A673 (cell line): ENCODE results near the gene CCSER1. TPM values are rescaled to one million over a fixed set of nuclear protein-coding genes. Genes with fewer than 3 reads are reported as not detected.

Experiments used
- BruUV-seq: library from RNA; stranded (reverse); fragments of 400-500 nt; replicated peaks from 2 replicates; lab custom pipeline; 2021; lab: Mats Ljungman, UMichigan
- CTCF ChIA-PET: fragments of 300-600 bp; sonication (Branson Sonifier 250); formaldehyde crosslinking; loops from one replicate; lab custom pipeline; 2022; ENCODE audit warnings: antibody characterized with exemption; lab: Charles Lee
- POLR2A ChIA-PET: fragments of 300-600 bp; sonication (Branson Sonifier 250); formaldehyde crosslinking; loops from one replicate; lab custom pipeline; 2022; ENCODE audit warnings: antibody characterized with exemption; ENCODE audit not compliant: low non-redundant PET; lab: Charles Lee
- DNase-seq: peaks from one replicate; pipeline ENCODE4 v3.0.0-alpha.2; 2015; ENCODE audit warnings: low spot score
- H3K27ac ChIP-seq: fragments of 200-600 bp; sonication (generic); 2 replicates; pipeline ENCODE4 v1.5.1; 2016; ENCODE audit warnings: mixed run types, low read depth, mild to moderate bottlenecking, mixed read lengths, antibody characterized with exemption, low read length; ENCODE audit not compliant: poor library complexity, severe bottlenecking
- H3K27me3 ChIP-seq: fragments of 200-600 bp; sonication (generic); replicated peaks from 2 replicates; pipeline ENCODE4 v1.6.1; 2017; ENCODE audit warnings: mixed run types, low read depth, mild to moderate bottlenecking, mixed read lengths, antibody characterized with exemption, low read length; ENCODE audit not compliant: insufficient read depth, poor library complexity
- H3K36me3 ChIP-seq: fragments of 200-600 bp; sonication (generic); 2 replicates; pipeline ENCODE4 v1.6.1; 2016; ENCODE audit warnings: mixed run types, mild to moderate bottlenecking, mixed read lengths, antibody characterized with exemption, low read length; ENCODE audit not compliant: insufficient read depth, poor library complexity, severe bottlenecking
- H3K4me1 ChIP-seq: fragments of 200-600 bp; sonication (generic); 2 replicates; pipeline ENCODE4 v1.6.1; 2017; ENCODE audit warnings: mixed run types, mild to moderate bottlenecking, mixed read lengths, antibody characterized with exemption, low read length; ENCODE audit not compliant: insufficient read depth, poor library complexity, severe bottlenecking
- H3K4me3 ChIP-seq: fragments of 200-600 bp; sonication (generic); 2 replicates; pipeline ENCODE4 v1.5.1; 2016; ENCODE audit warnings: low read depth, mixed run types, mild to moderate bottlenecking, mixed read lengths, low read length; ENCODE audit not compliant: poor library complexity, severe bottlenecking
- H3K9me3 ChIP-seq: fragments of 200-600 bp; sonication (generic); 2 replicates; pipeline ENCODE4 v1.6.1; 2016; ENCODE audit warnings: mixed run types, low read depth, mild to moderate bottlenecking, mixed read lengths, antibody characterized with exemption, low read length; ENCODE audit not compliant: poor library complexity, severe bottlenecking
- EZH2 ChIP-seq: fragments of 200-600 bp; sonication (generic); IDR thresholded peaks from 2 replicates; pipeline ENCODE4 v1.6.1; 2017; ENCODE audit warnings: borderline replicate concordance, low read depth, mild to moderate bottlenecking, mixed read lengths, antibody characterized with exemption, low read length; ENCODE audit not compliant: poor library complexity, severe bottlenecking
- intact Hi-C: fragments of 100-400 bp; cut with micrococcal nuclease; formaldehyde crosslinking; loops from one replicate; pipeline ENCODE4 v1.10.0; 2022; ENCODE audit not compliant: unreplicated experiment
- total RNA-seq: library from RNA; stranded (reverse); gene quantifications from 2 replicates; pipeline ENCODE4 v1.2.3, GENCODE V29; 2021
- TF ChIP-seq, protein P1 (sequence below): fragments of 300-800, 200-600 bp; sonication (generic); conservative IDR thresholded peaks from 2 replicates; pipeline ENCODE4 v1.5.1; 2017; ENCODE audit warnings: low read depth, mild to moderate bottlenecking, antibody characterized with exemption, low read length, moderate library complexity, mixed read lengths

The CCSER1 gene
- total RNA-seq, 1 experiment from 2014 or later, result not detected

DNA sequence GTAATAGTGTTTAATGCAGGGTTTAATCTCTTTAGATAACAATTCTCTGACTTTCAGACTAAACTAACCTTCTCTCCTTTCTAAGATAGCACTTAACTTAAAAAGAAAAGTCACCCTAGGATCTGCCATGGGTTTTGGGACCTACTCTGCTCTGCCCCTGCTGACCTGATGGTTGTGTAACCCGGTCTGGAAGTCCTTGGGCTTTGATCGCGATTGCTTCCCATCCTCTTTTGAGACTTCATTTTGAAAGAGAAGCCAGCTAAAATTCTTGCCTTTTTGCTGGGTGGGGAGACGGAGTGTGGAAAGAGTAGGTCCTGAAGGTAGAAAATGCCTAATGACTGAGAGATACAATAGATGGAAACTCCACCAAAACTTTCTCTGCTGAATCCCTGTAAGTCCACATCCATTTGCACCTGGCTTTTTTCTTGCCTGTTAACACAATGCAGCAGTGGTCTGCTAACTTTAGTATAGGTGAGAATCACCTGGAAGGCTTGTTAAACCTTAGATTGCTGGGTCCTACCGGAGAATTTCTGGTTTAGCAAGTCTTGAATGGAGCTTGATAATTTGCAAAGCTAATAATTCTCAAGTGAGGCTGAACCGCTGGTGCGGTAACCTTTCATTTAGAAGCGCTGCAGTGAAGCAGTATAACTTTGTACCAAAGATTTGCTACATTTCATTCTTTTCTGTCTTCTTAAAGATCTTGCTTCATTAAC, 45.6 kb upstream of the CCSER1 start:
- intact Hi-C loops, result no loop called here
- CTCF ChIA-PET, result no interaction called here
- Histone ChIP-seq H3K36me3 (no peaks in the 10 kb centered on the region), H3K27ac (no peak overlapping the region), H3K27me3 (no peaks in the 10 kb centered on the region), H3K4me3 (no peak overlapping the region), H3K4me1 (no peaks in the 10 kb centered on the region), H3K9me3 (no peaks in the 10 kb centered on the region)
- POLR2A ChIA-PET, result no interaction called here
- TF ChIP-seq EZH2, result no peak
- TF ChIP-seq, protein P1, sequence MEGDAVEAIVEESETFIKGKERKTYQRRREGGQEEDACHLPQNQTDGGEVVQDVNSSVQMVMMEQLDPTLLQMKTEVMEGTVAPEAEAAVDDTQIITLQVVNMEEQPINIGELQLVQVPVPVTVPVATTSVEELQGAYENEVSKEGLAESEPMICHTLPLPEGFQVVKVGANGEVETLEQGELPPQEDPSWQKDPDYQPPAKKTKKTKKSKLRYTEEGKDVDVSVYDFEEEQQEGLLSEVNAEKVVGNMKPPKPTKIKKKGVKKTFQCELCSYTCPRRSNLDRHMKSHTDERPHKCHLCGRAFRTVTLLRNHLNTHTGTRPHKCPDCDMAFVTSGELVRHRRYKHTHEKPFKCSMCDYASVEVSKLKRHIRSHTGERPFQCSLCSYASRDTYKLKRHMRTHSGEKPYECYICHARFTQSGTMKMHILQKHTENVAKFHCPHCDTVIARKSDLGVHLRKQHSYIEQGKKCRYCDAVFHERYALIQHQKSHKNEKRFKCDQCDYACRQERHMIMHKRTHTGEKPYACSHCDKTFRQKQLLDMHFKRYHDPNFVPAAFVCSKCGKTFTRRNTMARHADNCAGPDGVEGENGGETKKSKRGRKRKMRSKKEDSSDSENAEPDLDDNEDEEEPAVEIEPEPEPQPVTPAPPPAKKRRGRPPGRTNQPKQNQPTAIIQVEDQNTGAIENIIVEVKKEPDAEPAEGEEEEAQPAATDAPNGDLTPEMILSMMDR, result no peak
- DNase-seq, result no peak
- no TSS peak for BruUV-seq

GRCh38 chr4:90082449-90082848, 44.7 kb upstream of the CCSER1 start:
- DNase-seq, result no peak
- no peaks in the 10 kb centered on the region for H3K27me3 ChIP-seq
- H3K4me3 ChIP-seq, result no peak overlapping the region
- no TSS peak for BruUV-seq
- H3K36me3 ChIP-seq, result no peaks in the 10 kb centered on the region
- H3K4me1 ChIP-seq, result no peaks in the 10 kb centered on the region
- POLR2A ChIA-PET, result no interaction called here
- H3K9me3 ChIP-seq, result no peaks in the 10 kb centered on the region
- H3K27ac ChIP-seq, result no peak overlapping the region
- intact Hi-C loops, result no loop called here
- CTCF ChIA-PET, result no interaction called here
- TF ChIP-seq EZH2, result no peak
- TF ChIP-seq, protein P1, result no peak

DNA sequence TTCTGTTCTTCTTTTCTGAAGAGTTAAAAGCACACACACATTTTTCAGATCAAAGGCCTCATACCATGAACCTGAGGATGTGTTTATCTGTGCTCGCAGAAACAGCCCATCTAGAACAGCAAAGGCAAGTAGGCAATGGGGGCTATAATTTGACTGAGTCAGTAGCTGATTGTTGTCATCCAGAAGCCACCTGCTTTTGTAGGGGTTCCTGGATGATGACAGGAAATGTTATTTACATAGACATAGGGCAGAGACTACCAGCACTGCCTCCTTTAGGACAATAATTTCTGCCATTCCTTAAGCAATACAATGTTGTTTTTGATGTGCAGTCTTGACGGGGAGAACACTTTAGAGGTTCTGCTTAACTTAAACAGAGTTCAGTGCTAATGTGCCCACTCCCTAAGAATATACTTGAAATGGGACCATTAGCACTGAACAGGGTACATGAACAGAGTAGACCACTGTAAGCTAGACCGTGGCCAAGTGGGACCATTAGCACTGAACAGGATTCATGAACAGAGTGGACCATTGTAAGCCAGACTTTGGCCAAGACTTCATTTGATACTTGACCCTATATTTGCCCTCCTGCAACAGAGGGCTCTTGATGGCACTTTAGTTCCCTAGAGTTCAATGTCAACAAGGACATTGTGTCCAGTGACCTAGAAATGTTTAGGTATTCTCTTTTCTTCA, 42.8 kb upstream of the CCSER1 start:
- no peak for DNase-seq
- CTCF ChIA-PET, result no interaction called here

More for the DNA sequence above, 42.8 kb upstream of the CCSER1 start:
- POLR2A ChIA-PET, result no interaction called here
- no peak overlapping the region for H3K4me3 ChIP-seq
- H3K9me3 ChIP-seq, result no peaks in the 10 kb centered on the region
- intact Hi-C loops, result no loop called here
- H3K36me3 ChIP-seq, result no peaks in the 10 kb centered on the region
- H3K27ac ChIP-seq, result no peak overlapping the region
- TF ChIP-seq, protein P1, result no peak
- TF ChIP-seq EZH2, result no peak
- no peaks in the 10 kb centered on the region for H3K4me1 ChIP-seq
- H3K27me3 ChIP-seq, result no peaks in the 10 kb centered on the region
- no TSS peak for BruUV-seq
